Common myeloid progenitor, CD34-positive (primary cell): ENCODE measurements around the gene CACNB3.

ENCODE experiments used
- CTCF ChIA-PET: fragments of 350-600 bp; sonication (Branson Sonifier 250); formaldehyde crosslinking; loops from one replicate; lab custom pipeline; 2021; ENCODE audit warnings: antibody characterized with exemption; lab: Charles Lee
- POLR2A ChIA-PET: fragments of 350-600 bp; sonication (Branson Sonifier 250); formaldehyde crosslinking; loops from one replicate; lab custom pipeline; 2021; ENCODE audit warnings: antibody characterized with exemption; lab: Charles Lee
- DNase-seq, 3 donors: peaks; one replicate each; pipeline versions ENCODE4 v3.0.0 to v3.0.0-alpha.2; 2013
- H3K27ac ChIP-seq, 2 experiments: 1 replicate in 1 of 2; 2 replicates in 1 of 2; pipeline ENCODE4 v1.7.0; 2013; ENCODE audit warnings: inconsistent platforms in 2 of 2, low read length in 2 of 2, mild to moderate bottlenecking in 2 of 2, low read depth in 1 of 2, moderate library complexity in 1 of 2; ENCODE audit not compliant: severe bottlenecking in 2 of 2, insufficient read depth in 1 of 2, poor library complexity in 1 of 2
- H3K27me3 ChIP-seq, 5 experiments: replicated peaks in 2 of 5; 1 replicate in 3 of 5; 2 replicates in 2 of 5; pipeline versions ENCODE4 v1.6.1 to v1.7.0; 2013; ENCODE audit warnings: low read length in 4 of 5, mild to moderate bottlenecking in 2 of 5, moderate library complexity in 2 of 5, inconsistent platforms in 1 of 5; ENCODE audit not compliant: insufficient read depth in 5 of 5, control insufficient read depth in 4 of 5
- H3K36me3 ChIP-seq, 4 experiments: 1 replicate in 2 of 4; 2 replicates in 2 of 4; pipeline versions ENCODE4 v1.6.1 to v1.7.0; 2013; ENCODE audit warnings: low read length in 3 of 4, control low read depth in 1 of 4, mild to moderate bottlenecking in 1 of 4; ENCODE audit not compliant: control insufficient read depth in 4 of 4, insufficient read depth in 4 of 4
- H3K4me1 ChIP-seq, 4 experiments: 1 replicate in 3 of 4; 2 replicates in 1 of 4; pipeline versions ENCODE4 v1.6.1 to v1.7.1; 2013; ENCODE audit warnings: low read length in 3 of 4, mild to moderate bottlenecking in 3 of 4, control low read depth in 1 of 4, inconsistent platforms in 1 of 4, moderate library complexity in 1 of 4; ENCODE audit not compliant: control insufficient read depth in 4 of 4, insufficient read depth in 4 of 4; ENCODE audit errors: control extremely low read depth in 1 of 4
- H3K4me3 ChIP-seq, 7 experiments: 1 replicate in 4 of 7; 2 replicates in 3 of 7; pipeline versions ENCODE4 v1.5.1 to v1.7.0; 2013; ENCODE audit warnings: mild to moderate bottlenecking in 7 of 7, low read length in 6 of 7, moderate library complexity in 6 of 7, inconsistent platforms in 2 of 7, low read depth in 2 of 7, control low read depth in 1 of 7; ENCODE audit not compliant: insufficient read depth in 4 of 7, control insufficient read depth in 1 of 7; ENCODE audit errors: extremely low read depth in 1 of 7
- H3K9me3 ChIP-seq, 5 experiments: 1 replicate in 4 of 5; 2 replicates in 1 of 5; pipeline versions ENCODE4 v1.6.1 to v1.7.1; 2013; ENCODE audit warnings: low read length in 4 of 5, mild to moderate bottlenecking in 2 of 5, inconsistent platforms in 1 of 5, low read depth in 1 of 5, moderate library complexity in 1 of 5; ENCODE audit not compliant: control insufficient read depth in 4 of 5, insufficient read depth in 2 of 5; ENCODE audit errors: control extremely low read depth in 1 of 5
- WGBS: methylation state at CpG from one replicate; pipeline ENCODE4 v1.1.5; 2013; ENCODE audit not compliant: insufficient coverage; 5-methylcytosine and 5-hydroxymethylcytosine counted together

CACNB3 gene

DNA sequence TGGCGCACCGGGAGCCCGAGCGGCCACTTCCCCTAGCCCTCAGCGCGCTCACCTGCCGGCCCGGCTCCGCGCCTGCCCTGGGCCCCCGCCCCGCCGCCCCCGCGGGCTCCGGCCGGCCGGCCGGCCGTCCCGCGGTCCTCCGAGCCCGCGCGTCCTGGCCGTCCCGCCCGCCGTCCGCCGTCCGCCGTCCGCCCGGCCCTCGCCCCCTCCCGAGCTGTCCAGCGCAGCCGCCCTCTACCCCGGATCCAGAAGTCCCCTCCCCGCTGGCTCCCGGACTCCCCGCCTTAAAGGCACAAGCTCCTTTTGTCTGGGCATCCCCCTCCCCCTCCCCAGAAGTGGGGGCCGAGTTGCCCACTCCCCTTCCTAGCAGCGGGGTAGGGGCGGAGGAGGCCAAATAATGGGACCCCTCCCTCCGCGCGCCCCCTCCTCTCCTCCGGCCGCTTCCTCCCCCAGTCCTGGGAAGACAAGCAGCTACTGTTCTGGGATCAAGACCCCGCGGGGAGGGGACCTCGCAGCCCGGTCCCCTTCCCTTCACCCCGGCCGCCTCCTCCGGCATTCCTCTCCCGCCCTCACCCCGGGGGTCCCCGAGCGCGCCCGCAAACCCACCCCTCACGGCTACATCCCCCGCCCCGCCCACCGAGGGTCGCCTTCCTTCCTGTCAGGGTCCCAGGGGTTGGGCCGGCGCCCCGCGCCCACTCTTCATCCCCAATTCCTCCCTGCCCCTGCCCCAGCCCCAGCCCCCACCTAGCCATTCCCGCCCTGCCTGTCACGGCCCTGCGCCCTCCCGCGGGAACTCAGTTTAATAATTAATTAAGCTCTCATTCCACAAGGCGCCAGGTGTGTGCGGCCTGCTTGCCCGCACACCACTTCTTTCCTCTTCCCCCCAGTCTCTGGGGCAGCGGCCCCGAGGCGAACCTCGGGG lies 29.2 kb upstream of the CACNB3 start, which contains the start of gene ADCY6:
TSS of gene ADCY6 (minus strand) at position 236 of the 922 bp plus-strand sequence. CDS start 5,655 bp downstream, outside the sequence.
- ChIA-PET POLR2A (no interaction called here), CTCF (interaction anchor here (0.6 to 12.6 kb wide), 7 partner anchors 10 to 85 kb away, joined by 3 to 218 read pairs (median 8); no protein-coding TSS in a partner anchor)
- Histone ChIP-seq H3K27ac (peak within 1 kb of the TSS in 1 of 2 experiments; percentile 58), H3K27me3 (no peaks in the 10 kb centered on the region), H3K4me1 (peaks cover 0 to 23% (median 17%) of the 10 kb centered on the region in 4 experiments), H3K36me3 (no peaks in the 10 kb centered on the region), H3K4me3 (peak within 1 kb of the TSS; percentile 67 to 88 (median 71)), H3K9me3 (no peaks in the 10 kb centered on the region)
- DNase-seq = peak in 2 of 3 donors; percentile 34 to 55
- under 1% methylated on average over 54 of the region's 86 CpGs for WGBS

DNA sequence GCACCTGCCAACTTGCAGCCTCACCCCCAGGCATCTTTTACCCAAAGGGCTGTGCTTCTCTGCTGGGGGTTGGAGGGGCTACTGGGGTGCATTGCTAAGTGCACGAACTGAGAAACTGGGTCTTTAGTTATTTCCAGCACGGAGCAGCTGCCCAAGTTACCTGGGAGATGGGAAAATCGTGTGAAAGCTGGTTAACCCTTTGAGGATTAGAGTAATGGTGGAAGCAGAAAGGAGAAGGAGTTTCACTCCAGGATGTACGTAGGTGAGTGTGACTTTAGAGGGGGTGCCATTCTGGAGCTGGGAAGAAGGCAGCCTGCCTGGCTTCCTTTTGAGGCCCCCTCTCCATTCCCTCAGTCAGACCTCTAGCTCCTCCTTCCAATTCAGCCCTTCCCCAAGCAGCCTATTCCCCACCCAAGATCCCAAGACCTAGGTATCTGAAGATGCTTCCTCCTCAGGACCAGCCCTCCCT lies 28.4 kb upstream of the CACNB3 start:
- H3K36me3 ChIP-seq = no peaks in the 10 kb centered on the region
- H3K4me1 ChIP-seq = peaks cover 0 to 23% (median 17%) of the 10 kb centered on the region in 4 experiments
- 4% methylated on average over 3 of the region's 4 CpGs for WGBS
- ChIA-PET CTCF (interaction anchor here (1.3 to 12.6 kb wide), 5 partner anchors 15 to 58 kb away, joined by 3 to 218 read pairs (median 9); no protein-coding TSS in a partner anchor), POLR2A (no interaction called here)
- peak overlapping the region in 1 of 2 experiments; percentile 43 for H3K27ac ChIP-seq
- no peaks in the 10 kb centered on the region for H3K27me3 ChIP-seq
- peak overlapping the region in 5 of 7 experiments; percentile 16 to 88 (median 71) for H3K4me3 ChIP-seq
- no peaks in the 10 kb centered on the region for H3K9me3 ChIP-seq
- no peak for DNase-seq

DNA sequence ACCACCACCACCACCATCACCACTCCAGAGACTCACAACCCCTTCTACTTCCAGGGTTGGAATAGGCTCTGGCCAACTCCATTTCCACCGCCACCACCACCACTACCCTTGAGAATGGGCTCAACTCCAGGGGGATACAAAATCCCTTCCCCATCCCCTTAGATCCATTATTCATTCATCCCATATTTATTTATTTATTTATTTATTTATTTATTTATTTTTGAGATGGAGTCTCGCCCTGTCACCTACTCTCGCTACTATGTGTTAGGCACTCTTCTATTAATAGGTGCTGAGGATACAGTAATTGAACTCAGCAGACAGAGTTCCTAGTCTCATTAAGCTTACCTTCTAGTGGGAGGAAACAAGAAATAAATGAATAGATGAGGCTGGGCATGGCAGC lies 24.6 kb upstream of the CACNB3 start:
- H3K9me3 ChIP-seq = no peaks in the 10 kb centered on the region
- DNase-seq = no peak
- H3K4me3 ChIP-seq = no peak overlapping the region
- no peak overlapping the region for H3K27ac ChIP-seq
- ChIA-PET CTCF (interaction anchor here (1.5 to 12.6 kb wide), 8 partner anchors 10 to 54 kb away, joined by 4 to 218 read pairs (median 36); no protein-coding TSS in a partner anchor), POLR2A (interaction anchor here (1.0 kb wide), 1 partner anchor 9 kb away, joined by 3 read pairs; no protein-coding TSS in a partner anchor)
- H3K4me1 ChIP-seq = peaks cover 0 to 10% (median 3%) of the 10 kb centered on the region in 4 experiments
- no peaks in the 10 kb centered on the region for H3K36me3 ChIP-seq
- no CpG with 5 or more reads among the region's 3 CpGs for WGBS
- H3K27me3 ChIP-seq = no peaks in the 10 kb centered on the region

- Histone ChIP-seq H3K9me3 (no peaks in the 10 kb centered on the region), H3K27ac (no peak overlapping the region), H3K27me3 (no peaks in the 10 kb centered on the region), H3K4me3 (no peak overlapping the region), H3K36me3 (no peaks in the 10 kb centered on the region), H3K4me1 (peaks cover 0 to 8% (median under 1%) of the 10 kb centered on the region in 4 experiments)
- ChIA-PET POLR2A (interaction anchor here (1.0 kb wide), 1 partner anchor 37 kb away, joined by 3 read pairs; no protein-coding TSS in a partner anchor), CTCF (interaction anchor here (1.0 to 12.6 kb wide), 16 partner anchors 10 to 68 kb away, joined by 3 to 218 read pairs (median 10); partner anchors contain the start of gene DDX23)
- WGBS = 95% methylated on average over 3 of the region's 3 CpGs
- no peak for DNase-seq
Observed at GRCh38 chr12:48794870-48795269, 23.4 kb upstream of the CACNB3 start.

DNA sequence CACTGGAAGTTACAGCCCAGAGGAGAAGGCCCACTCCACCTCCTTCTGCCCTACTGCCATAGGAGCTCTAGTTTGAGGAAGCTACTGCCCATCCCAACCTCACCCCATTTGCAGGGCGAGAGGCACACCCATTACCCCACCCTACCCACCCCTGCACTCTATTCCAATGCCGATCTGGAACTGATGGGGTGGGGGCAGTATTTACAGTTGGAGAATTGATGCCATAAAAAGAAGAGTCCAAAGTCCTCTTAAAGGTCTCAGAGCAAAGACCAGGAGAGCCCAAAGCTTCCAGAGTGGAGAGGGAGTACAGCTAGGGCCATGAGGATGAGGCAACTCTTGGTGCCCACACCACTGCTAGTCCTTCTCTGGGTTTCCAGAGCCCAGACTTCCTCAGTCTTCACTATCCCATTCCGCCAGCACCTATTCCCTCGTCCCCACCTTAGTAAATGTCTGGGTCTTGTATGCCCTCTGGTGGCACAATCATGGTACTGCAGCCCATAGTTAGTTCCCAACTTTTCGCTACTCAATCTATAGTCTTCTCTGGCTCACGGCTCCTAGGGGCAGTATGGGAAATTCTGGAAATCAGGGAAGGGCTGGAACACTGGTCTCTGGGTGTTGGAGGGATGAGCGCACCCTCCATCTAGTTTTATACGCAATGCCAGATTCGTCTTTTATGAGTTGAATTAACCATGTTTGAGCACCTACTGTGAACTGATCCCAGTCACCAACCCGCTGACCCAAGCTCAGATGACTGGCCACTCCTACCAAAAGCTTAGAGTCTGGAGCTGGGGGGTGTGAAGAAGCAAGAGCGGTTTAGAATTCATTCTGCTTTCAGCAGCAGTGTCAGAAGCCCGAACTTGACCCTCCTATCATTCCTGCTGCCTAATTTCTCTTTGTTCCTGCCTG lies 22.5 kb upstream of the CACNB3 start:
- H3K4me1 ChIP-seq = peaks cover 0 to 4% (median 1%) of the 10 kb centered on the region in 4 experiments
- no peaks in the 10 kb centered on the region for H3K36me3 ChIP-seq
- 59% methylated on average over 4 of the region's 12 CpGs for WGBS
- H3K9me3 ChIP-seq = no peaks in the 10 kb centered on the region
- H3K27me3 ChIP-seq = peaks cover 0 to 5% (median 0%) of the 10 kb centered on the region in 5 experiments
- peak overlapping the region in 1 of 7 experiments; percentile 40 for H3K4me3 ChIP-seq
- POLR2A ChIA-PET = interaction anchor here (1.0 kb wide), 1 partner anchor 38 kb away, joined by 3 read pairs; no protein-coding TSS in a partner anchor
- H3K27ac ChIP-seq = no peak overlapping the region
- DNase-seq = peak in 2 of 3 donors; percentile 58 to 73
- CTCF ChIA-PET = interaction anchor here (1.0 to 12.6 kb wide), 19 partner anchors 9 to 94 kb away, joined by 3 to 218 read pairs (median 7); partner anchors contain the start of gene DDX23

DNA sequence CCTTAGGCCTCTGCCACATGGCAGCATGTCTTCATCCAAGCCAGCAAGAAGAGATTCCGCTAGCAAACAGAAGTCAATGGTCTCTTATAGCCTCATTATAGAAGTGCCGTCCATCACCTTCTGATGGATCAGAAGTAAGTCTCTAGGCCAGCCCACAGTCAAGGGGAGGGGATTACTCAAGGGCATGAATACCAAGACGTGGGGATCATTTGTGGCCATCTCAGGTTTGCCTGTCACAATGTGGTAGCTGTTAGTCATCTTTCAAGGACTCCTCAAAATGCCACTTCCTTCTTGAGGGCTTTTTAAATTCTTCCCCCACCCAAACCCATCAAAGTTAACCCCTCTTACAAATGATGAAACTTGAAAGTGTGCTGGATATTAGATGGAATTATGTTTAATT lies 21.3 kb upstream of the CACNB3 start:
- no peaks in the 10 kb centered on the region for H3K36me3 ChIP-seq
- no peaks in the 10 kb centered on the region for H3K9me3 ChIP-seq
- CTCF ChIA-PET = interaction anchor here (0.6 to 12.6 kb wide), 13 partner anchors 8 to 51 kb away, joined by 3 to 218 read pairs (median 9); no protein-coding TSS in a partner anchor
- WGBS = 81% methylated on average over 2 of the region's 3 CpGs
- H3K4me3 ChIP-seq = no peak overlapping the region
- H3K27me3 ChIP-seq = peaks cover 0 to 5% (median 0%) of the 10 kb centered on the region in 5 experiments
- DNase-seq = peak in 2 of 3 donors; percentile 67 to 71
- no peak overlapping the region for H3K27ac ChIP-seq
- POLR2A ChIA-PET = no interaction called here
- H3K4me1 ChIP-seq = peaks cover 0 to 4% (median 1%) of the 10 kb centered on the region in 4 experiments
